GM18868 (cell line): Measurements from ENCODE around the gene PSAT1.
"Not testable (repeated sequence)": the region's sequence is repeated elsewhere in the genome, so short reads cannot be mapped to it uniquely, and the experiment has no call there.

Source experiments
- ATAC-seq: cut with Tn5 transposase; IDR thresholded peaks from one replicate; pipeline ENCODE4 v1.9.1; 2021; ENCODE audit warnings: mild to moderate bottlenecking, moderate library complexity; ENCODE audit not compliant: unreplicated experiment

Gene PSAT1

DNA sequence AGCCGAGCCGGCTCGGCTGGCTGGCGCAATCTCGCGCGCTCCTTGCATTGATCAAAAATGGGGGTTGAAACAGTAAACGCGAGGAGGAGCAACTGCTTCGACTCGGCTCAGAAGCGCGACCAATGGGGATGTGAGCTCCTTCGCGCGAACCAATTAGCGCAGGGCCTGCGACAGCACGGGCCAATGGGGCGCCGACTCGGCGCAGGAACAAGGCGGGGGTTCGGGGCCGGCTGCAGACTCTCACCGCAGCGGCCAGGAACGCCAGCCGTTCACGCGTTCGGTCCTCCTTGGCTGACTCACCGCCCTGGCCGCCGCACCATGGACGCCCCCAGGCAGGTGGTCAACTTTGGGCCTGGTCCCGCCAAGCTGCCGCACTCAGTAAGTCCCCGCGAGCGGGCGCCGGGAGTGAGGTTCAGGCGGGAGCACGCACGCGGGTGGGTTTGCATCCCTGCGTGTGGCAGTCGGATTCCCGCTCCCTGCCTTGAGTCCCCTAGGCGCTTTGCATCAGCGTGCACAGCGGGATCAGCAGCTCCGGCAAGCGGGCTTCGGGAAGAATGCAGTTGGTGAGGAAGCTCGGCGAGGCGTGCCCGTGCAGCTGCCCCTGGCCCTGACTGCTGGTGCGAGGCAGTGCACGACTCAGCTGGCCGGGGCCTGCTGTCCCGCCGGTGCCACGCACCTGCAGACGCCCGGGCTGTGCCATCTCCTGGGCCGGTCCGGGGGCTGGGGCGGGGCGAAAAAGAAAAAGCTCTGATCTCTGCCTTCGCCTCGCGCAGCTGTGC is at the start of gene PSAT1:
TSS of gene PSAT1 (plus strand) at position 233 of the 779 bp plus-strand sequence. CDS start at position 319, 86 bp downstream.
- peak; percentile 98 for ATAC-seq

DNA sequence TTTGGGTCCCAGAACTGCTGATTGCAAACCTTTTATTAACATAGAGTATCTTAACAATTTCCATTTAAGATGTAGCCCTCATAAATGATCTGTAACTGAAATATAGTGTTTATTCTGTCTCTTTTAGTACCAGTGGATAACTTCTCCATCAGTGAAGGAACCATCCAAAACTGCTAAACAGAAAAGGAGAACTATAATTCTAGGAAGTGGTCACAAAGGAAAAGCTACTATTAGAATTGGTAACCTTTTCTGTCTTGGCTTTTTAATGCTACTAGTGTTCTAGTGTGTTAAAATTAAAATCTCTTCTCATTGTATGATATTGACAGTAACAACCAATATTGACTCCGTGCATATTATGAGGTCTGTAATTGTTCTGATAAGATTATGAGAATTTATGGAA is 48.3 kb upstream of the PSAT1 start:
- ATAC-seq, result no peak

DNA sequence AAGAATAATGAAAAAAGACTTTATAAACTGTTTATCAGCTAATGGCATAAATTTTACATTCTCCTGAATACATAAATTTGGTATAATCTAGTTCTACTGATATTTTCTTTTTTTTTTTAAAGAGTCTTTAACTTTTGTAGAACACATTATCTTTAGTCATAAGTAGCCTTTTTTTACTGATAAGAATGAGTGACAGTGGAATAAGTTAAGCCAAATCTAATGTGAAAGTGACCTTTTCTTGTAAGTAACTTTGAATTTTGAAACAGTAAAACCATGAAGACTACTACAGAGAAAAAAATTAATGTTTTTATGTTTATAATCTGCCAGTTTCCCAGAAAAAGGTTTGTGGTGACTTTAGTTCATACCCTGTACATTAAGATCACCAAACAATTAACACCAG is 47.4 kb upstream of the PSAT1 start:
- no peak for ATAC-seq

DNA sequence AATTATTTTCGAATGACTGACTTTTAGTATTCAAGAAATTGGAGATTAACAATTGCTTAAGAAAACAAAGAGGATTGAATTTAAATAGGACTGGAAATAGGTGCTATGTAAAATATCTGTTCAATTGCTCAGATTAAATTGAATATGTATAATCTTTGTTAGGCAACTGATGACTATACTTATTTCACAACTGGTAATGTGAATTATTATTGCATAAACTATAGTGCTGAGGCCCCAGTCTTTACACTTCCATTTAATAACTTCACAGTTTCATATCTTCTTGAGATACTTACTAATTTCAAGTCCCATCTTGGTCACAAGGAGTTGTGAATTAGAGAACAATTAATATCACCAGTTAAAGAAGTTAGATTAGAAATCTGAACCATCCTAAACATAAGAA is 44.3 kb upstream of the PSAT1 start:
- no peak for ATAC-seq

DNA sequence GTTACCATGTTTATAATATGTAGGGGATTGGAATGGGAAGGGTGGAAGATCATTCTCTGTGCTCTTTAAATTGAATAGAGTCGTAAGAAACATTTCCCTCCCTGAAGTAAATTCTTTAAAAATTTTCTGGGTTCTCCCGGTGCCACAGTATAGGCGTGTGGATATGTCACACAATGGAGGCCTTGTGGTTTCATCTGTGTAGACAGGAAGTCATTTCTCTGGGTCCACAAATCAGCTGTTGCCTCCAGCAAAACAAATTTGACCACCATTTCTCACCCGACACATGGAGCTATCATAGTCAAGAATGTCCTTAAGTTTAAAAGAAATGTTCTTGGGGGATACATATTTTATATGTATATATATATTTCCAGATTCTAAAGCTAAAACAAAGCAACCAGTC is 43.6 kb upstream of the PSAT1 start:
- no peak for ATAC-seq

DNA sequence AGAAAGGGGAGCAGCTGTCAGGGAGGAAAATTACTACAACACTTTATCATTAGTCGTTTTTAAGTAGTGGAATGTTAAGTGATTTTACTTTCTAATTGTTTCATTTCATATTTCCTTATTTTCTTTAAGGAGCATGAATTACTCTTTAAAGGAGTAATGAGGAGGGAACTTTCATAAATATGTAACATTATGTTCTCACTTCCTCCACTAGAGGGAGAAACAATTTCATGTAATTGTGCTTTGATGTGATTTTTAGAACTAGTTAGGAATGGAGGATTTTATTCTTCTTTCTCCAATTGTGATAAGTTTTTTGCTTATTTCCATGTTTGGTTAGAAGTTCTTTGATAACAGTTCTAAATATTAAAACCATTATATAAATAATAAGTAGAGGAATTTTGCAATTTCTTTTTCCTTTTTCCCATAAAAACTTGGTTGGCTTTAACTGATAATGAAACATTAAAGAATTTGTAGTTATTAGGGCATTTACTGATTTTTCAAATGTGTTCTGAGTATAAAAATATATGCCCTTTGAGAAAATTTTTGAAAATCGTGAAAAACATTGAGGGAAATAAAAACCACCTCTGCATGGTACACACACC is 35.4 kb upstream of the PSAT1 start:
- ATAC-seq, result no peak

DNA sequence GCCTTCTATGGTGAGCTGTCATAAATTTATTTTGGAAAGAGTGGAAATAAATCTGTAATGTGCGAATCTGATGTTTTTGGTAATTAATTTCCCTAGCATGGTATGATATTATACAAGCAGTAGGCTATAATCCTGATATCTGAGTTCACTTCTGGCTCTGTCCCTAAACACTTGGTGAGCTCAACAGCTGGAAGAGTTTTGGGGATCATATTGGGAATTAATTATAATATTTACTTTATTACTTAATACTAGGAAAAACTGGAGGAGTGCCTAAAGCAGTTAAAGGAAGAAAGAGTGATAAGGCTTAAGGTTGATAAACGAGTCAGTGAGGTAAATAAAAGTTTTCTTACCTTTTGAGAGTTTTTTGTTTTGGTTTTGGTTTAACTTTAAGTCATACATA is 34.3 kb upstream of the PSAT1 start:
- no peak for ATAC-seq

DNA sequence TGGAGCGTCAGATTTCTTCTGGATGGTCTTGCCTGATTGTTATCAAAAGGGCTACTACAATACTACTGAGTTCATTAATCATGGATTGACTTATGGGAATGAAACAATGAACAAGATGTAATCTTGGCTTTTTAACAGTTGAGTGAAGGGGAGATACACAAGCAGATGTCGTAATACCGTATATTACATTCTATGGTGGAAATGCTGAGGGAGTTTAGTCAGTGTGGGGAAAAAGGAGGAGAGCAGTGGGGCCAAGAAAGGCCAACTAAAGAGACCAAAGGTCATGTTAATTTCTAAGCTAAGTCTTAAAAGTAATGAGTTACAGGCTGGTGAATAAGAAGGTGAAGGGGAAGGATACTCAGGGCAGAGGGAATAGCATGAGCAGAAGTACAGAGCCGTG is 29.0 kb upstream of the PSAT1 start:
- ATAC-seq, result no peak

DNA sequence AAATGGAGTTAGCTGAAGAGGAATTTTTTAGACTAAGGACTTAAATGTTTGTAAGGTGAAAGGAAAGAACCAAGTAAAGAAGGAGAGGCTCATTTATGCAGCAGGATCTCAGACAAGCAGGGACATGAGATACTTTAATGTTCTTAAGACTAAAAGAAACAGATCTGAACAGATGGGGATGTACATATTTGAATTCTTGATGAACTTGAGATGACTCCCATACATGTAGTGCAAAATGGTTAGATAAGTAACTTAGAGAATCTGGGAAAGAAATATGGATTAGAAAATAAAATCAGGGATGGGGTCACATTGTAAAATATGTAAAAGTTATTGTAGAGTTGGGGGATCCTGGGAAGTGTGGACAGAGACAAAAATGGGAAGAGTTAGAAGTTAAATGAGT is 27.1 kb upstream of the PSAT1 start:
- ATAC-seq, result no peak

DNA sequence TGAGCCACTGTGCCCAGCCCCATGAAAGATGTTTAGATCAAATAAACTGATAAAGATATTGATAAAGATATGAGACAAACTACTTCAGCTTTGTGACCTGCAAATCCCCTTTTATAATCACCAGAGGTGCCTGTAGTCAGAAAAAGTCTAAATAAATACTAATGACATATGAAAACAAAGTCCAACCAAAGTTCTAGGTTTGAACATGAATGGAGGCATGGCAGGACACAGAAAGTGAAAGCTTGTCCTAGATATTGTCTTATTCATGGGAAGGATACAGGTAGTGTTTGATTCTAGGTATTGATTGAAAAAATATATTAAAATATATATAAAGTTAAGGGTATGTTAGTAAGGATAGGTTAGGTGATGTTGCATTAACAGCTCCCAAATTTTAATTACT is 24.6 kb upstream of the PSAT1 start:
- ATAC-seq, result no peak

DNA sequence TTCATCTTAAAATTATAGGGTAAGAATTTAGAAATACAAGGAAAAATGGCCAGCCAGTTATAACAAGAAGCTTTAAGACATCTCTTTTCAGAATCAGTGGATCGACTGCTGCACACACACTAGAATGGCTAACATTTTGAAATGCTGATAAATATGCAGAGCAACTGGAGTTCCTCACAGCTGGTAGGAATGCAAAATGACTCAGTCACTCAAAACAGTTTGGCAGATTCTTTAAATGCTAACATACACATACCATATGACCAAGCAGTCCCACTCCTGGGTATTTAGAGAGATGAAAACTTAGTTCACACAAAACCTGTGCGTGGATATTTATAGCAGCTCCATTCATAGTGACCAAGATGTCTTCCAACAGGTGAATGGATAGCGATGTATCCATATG is 23.2 kb upstream of the PSAT1 start:
- ATAC-seq, result no peak

DNA sequence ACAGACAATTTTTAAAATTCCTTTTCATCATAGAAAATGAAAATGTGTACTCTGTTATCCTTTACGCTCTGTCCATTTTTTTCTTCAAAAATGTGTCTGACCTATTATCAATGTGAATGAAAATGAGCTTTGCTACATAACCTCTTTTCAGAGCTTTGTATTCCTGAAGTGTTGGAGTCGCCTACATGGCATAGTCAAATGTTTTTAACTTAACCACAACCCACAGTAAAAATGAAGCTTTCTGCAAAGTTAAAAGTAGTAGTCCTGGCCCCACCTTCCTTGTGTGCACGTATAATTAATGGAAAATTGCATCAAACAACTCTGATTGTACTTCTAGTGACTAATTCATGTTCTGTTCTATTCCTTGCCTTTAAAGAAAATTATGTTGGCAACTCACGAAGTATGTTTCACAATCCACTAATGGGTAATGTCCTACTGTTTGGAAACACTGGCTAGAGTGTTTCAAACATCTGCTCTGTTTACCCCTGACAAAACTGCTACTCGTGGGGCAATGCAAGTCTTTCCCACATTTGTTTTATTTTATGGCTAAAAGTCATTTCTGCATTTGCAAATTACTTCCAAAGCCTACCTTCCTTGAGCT is 18.6 kb upstream of the PSAT1 start:
- ATAC-seq, result no peak

DNA sequence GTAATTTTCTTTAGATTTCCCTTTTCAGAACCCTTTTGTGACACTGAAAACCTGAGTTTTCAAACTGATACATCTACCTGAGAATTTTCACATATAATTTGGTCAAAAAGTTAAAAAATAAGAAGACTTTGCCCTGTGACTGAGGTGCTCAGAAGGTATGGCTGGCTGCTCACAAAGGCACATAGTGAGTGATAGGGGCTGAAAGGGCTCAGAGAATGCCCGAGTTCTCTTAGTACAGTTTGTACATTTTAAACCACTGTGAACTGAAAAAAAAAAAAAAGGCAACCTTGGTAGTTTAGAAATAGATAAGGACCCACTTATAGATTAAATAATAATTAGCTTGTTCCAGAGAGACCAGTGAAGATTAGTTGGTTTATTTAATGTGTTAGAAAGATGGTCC is 18.1 kb upstream of the PSAT1 start:
- no peak for ATAC-seq

DNA sequence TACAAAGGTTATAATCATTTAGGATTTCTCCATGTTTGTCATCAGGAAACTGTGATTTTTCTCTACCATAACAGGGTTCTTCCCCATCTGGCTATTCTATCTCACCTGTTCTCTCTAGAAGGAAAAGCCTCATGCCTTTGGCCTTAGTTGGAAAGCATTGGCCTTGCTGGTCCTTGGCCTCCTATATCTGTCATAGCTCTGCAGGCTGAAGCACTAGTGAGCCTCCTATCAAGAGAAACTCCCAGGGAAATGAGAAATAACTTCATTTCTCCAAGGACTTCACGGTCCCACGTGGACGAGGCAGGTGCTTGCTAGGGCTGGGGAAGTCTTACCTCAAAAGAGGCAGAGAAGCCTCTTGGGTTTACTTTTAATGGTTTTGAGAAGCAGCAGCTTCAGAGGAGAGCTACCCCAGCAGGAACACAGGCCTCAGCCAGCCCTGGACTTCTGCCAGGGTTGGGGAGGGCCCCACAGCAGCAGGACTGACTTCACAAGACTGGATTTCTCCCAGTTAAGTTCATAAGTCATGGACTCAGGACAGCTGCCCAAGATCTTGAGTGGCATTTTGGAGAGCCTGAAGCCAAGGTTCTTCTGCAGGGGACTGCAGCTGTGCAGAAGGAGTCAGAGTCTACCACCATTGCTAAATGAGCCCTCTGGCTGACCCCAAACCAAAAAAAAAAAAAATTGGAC is 15.8 kb upstream of the PSAT1 start:
- ATAC-seq, result no peak

DNA sequence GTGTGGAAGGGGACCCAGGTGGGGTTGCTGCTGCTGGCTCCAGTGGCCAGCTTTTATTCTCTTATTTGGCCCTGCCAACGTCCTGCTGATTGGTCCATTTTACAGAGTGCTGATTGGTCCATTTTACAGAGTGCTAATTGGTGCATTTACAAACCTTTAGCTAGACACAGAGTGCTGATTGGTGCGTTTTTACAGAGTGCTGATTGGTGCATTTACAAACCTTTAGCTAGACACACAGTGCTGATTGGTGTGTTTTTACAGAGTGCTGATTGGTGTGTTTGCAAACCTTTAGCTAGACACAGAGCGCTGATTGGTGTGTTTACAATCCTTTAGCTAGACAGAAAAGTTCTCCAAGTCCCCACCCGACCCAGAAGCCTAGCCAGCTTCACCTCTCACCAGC is 12.7 kb upstream of the PSAT1 start:
- not testable (repeated sequence) for ATAC-seq

DNA sequence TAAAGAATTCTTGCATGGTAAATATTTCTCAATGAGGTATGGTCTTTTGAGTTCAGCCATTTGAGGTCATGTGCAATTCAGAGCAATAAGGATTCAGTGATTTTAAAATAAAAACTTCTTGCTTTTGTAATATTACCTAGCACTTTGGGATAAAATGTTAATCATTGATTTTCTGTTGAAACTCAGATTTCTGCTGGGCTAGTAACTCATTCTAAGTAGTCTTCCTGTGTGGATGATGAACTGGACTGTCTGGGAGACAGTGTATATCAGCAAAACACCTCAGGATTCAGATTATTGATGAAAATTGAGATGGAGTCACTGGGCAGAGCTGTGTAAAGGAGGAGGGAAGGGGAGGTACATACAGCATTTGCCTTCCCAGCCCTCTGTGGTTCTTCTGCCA is 10.8 kb upstream of the PSAT1 start:
- no peak for ATAC-seq

DNA sequence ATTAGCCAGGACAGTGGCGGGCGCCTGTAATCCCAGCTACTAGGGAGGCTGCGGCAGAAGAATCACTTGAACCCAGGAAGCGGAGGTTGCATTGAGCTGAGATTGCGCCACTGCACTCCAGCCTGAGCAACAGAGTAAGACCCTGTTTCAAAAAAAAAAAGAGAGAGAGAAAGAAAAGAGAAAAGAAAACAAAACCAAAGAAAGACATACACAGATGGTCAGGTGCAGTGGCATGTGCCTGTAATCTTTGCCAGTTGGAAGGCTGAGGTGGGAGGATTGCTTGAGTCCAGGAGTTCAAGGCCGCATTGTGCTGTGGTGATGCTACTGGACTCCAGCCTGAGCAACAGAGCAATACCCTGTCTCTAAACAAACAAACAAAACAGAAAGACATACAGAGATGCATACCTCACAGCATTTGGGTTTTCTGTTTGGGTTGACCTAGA is 10.0 kb upstream of the PSAT1 start:
- ATAC-seq, result no peak

DNA sequence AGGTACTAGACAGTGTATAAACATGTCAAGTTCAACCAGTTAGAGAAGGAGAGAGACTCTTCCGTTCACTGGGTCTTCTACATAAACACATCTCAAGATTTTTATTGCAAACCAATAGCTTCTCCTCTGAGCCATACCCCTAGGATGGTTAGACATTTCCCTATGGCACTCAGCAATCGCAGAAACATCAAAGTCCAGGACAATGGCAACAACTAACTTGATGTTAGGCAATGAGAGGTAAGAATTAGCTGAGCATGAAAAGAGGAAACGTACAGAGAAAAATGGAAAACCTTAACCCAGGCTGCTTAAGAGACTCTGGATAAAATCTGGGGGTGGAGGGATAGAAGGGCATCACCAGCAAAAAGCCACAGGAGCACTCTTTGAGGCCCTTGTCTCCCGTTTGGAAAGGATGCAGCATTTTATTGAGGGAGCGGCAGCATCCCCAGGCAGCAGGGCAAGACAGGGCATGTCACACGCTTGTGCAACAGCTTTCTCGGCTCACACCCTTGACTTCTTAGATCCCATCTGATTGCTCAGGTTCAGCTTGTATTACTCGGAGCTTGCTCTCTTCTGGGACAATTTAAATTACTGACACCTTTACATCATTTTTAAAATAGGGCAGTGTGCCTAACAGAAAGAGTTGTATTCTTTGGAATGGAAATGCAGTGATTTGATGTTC is 8.6 kb upstream of the PSAT1 start:
- no peak for ATAC-seq

DNA sequence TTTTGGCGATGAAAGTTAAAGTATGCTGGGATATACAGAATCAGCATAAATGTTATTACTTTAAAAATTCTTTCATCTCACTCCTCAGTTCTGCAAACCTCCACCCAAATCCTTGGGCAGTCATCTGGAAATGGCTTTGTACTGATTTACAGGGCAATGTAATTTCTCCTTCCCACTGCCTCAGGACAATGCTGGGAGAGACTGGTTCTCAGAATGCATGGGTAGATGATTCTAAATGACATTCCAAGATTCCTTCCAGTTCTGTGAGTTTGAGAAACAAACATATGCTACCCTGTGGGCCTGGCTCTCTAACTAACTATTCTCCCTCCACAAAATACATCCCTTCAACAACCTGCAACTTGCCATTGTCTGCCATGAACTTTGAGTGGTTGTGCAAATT is 7.5 kb upstream of the PSAT1 start:
- ATAC-seq, result no peak

DNA sequence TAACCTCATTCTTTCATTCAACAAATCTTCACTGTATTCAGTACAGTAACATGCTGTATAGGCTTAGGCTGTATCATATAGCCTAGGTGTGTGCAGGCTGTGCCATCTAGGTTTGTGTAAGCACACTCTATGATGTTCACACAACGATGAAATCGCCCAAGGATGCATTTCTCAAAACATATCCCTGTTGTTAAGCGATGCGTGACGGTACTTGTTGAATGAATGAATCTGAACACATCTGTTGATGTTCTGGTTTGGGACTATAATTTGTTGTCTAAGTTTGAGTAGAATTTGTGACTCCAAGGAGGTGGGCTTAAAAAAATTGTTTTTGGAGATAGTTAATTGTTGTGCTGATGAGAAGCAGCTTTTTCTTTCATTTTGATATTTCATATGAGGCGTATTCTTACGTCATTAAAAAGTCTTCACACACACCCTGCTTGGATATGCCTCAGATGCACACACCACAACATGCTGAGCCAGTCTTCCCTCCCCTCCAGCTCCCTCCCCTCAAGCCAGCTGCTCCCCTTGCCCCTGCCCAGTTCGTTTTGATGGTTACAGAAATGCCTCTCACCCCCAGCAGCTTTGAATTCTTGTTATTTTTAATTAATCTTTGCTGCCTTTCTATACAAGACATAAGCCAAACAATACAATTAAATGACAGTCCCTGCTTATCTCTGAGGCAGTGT is 5.5 kb upstream of the PSAT1 start:
- no peak for ATAC-seq

DNA sequence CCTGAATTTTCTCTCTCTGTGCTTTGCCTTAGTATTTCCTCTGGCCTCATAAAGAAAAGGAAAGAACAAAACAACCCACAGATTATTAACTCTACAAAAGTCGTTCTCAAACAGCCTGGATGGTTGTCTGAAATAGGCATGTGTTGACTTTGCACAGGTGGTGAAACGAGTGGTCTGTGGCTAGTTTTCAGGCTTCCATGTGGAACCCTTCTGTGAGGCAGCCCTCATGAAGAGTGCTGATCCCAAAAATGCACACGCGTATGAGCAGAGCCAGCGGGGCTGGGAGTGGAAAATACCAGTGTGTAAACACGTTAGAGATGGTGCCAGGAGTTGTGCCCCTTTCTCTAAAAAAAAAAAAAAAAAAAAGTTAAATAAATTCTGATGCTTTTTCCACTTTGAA is 4.9 kb upstream of the PSAT1 start:
- no peak for ATAC-seq
